GM23338 (cell line): Measurements from ENCODE around the gene TMEM98. TPM values are rescaled to one million over a fixed set of nuclear protein-coding genes. Genes with fewer than 3 reads are reported as not detected.
"Not testable (repeated sequence)": the region's sequence is repeated elsewhere in the genome, so short reads cannot be mapped to it uniquely, and the experiment has no call there.

Experiments used
- ATAC-seq: fragments of 200-7000 bp; cut with Tn5 transposase; 3 replicates; pipeline ENCODE4 v1.9.1; 2020
- DNase-seq: peaks from one replicate; pipeline ENCODE4 v3.0.0-alpha.2; 2015; ENCODE audit warnings: low spot score
- H2AFZ ChIP-seq: fragments of 200-600 bp; sonication (generic); 2 replicates; pipeline ENCODE4 v1.8.0; 2016; ENCODE audit warnings: antibody characterized with exemption, mild to moderate bottlenecking, moderate library complexity
- H3F3A ChIP-seq: fragments of 200-600 bp; sonication (generic); replicated peaks from 2 replicates; pipeline ENCODE4 v1.8.0; 2017; ENCODE audit warnings: antibody characterized with exemption, mixed run types, low read depth
- H3K27ac ChIP-seq: fragments of 200-600 bp; sonication (generic); 2 replicates; pipeline ENCODE4 v1.6.1; 2016; ENCODE audit warnings: low read depth
- H3K27me3 ChIP-seq: fragments of 200-600 bp; sonication (generic); 2 replicates; pipeline ENCODE4 v1.8.0; 2016; ENCODE audit warnings: mild to moderate bottlenecking, mixed run types, moderate library complexity; ENCODE audit not compliant: insufficient read depth
- H3K36me3 ChIP-seq: fragments of 200-600 bp; sonication (generic); 2 replicates; pipeline ENCODE4 v1.8.0; 2016; ENCODE audit warnings: mild to moderate bottlenecking; ENCODE audit not compliant: insufficient read depth
- H3K4me1 ChIP-seq: fragments of 200-600 bp; sonication (generic); 2 replicates; pipeline ENCODE4 v1.8.0; 2016; ENCODE audit warnings: mild to moderate bottlenecking, moderate library complexity; ENCODE audit not compliant: insufficient read depth
- H3K4me2 ChIP-seq: fragments of 200-600 bp; sonication (generic); 2 replicates; pipeline ENCODE4 v1.7.1; 2017; ENCODE audit warnings: mixed run types
- H3K4me3 ChIP-seq: fragments of 200-600 bp; sonication (generic); 2 replicates; pipeline ENCODE4 v1.6.1; 2016; ENCODE audit warnings: mixed run types
- H3K79me2 ChIP-seq: fragments of 200-600 bp; sonication (generic); replicated peaks from 2 replicates; pipeline ENCODE4 v1.8.0; 2017; ENCODE audit warnings: mild to moderate bottlenecking; ENCODE audit not compliant: insufficient read depth
- H3K9me2 ChIP-seq: fragments of 200-600 bp; sonication (generic); 2 replicates; pipeline ENCODE4 v1.8.0; 2017; ENCODE audit not compliant: insufficient read depth
- H4K20me1 ChIP-seq: fragments of 200-600 bp; sonication (generic); replicated peaks from 2 replicates; pipeline ENCODE4 v1.8.0; 2017; ENCODE audit warnings: mild to moderate bottlenecking; ENCODE audit not compliant: insufficient read depth
- H3K27ac Mint-ChIP-seq: 2 replicates; pipeline ENCODE4 v1.8.0; 2020; ENCODE audit warnings: inconsistent platforms, mild to moderate bottlenecking, moderate library complexity, mixed read lengths
- H3K27me3 Mint-ChIP-seq: 3 replicates; pipeline ENCODE4 v1.8.0; 2022; ENCODE audit warnings: low read depth, mild to moderate bottlenecking, moderate library complexity, mixed read lengths, inconsistent platforms; ENCODE audit not compliant: insufficient read depth, poor library complexity
- H3K36me3 Mint-ChIP-seq: 3 replicates; pipeline ENCODE4 v1.8.0; 2021; ENCODE audit warnings: low read depth, mild to moderate bottlenecking, inconsistent platforms, moderate library complexity, mixed read lengths
- H3K4me1 Mint-ChIP-seq: 3 replicates; pipeline ENCODE4 v1.8.0; 2020; ENCODE audit warnings: mild to moderate bottlenecking, inconsistent platforms, mixed read lengths
- H3K4me3 Mint-ChIP-seq: 3 replicates; pipeline ENCODE4 v1.8.0; 2021; ENCODE audit warnings: moderate library complexity, mild to moderate bottlenecking, inconsistent platforms, mixed read lengths
- H3K9me3 Mint-ChIP-seq: 3 replicates; pipeline ENCODE4 v1.8.0; 2020; ENCODE audit warnings: moderate library complexity, mild to moderate bottlenecking, inconsistent platforms, mixed read lengths
- EZH2 ChIP-seq: fragments of 200-600 bp; sonication (generic); IDR thresholded peaks from one replicate; pipeline ENCODE4 v1.8.0; 2017; ENCODE audit warnings: antibody characterized with exemption, mild to moderate bottlenecking, low read depth; ENCODE audit not compliant: unreplicated experiment
- JUNB ChIP-seq: IDR thresholded peaks from one replicate; pipeline ENCODE4 v1.6.1; 2016; ENCODE audit warnings: antibody characterized with exemption; ENCODE audit not compliant: unreplicated experiment
- STAT1 ChIP-seq: IDR thresholded peaks from one replicate; pipeline ENCODE4 v1.6.1; 2016; ENCODE audit warnings: antibody characterized with exemption; ENCODE audit not compliant: unreplicated experiment
- ZNF114 ChIP-seq: fragments of 250-450 bp; sonication (Bioruptor Pico); IDR thresholded peaks from 2 replicates; pipeline ENCODE4 v1.5.0; 2020; ENCODE audit warnings: mild to moderate bottlenecking, moderate library complexity
- polyA plus RNA-seq: library from polyadenylated mRNA; unstranded; fragments of >200 nt; fragmentation: Nextera tagmentation; extraction: Ambion mirVana; gene quantifications from 2 replicates; pipeline ENCODE4 v1.2.1, GENCODE V29; 2016
- total RNA-seq: library from RNA; depleted of rRNA; stranded (reverse); fragments of >200 nt; shearing (Covaris generic); gene quantifications from 2 replicates; pipeline ENCODE4 v1.2.3, GENCODE V29; 2014
- TF ChIP-seq, protein P1 (sequence below), 2 experiments: fragments of 200-600 bp in 1 of 2; sonication (generic) in 1 of 2; conservative IDR thresholded peaks; 2 replicates each; pipeline versions ENCODE4 v1.5.1 to v1.6.1; 2016 to 2017; ENCODE audit warnings: antibody characterized with exemption in 2 of 2, low read depth in 2 of 2, mild to moderate bottlenecking in 2 of 2, moderate library complexity in 1 of 2
- TF ChIP-seq, protein P2 (sequence below): fragments of 250-450 bp; sonication (Bioruptor Pico); IDR thresholded peaks from 2 replicates; pipeline ENCODE4 v1.5.0; 2020; ENCODE audit warnings: mild to moderate bottlenecking, moderate library complexity
- TF ChIP-seq, protein P3 (sequence below): IDR thresholded peaks from one replicate; pipeline ENCODE4 v1.6.1; 2018; ENCODE audit warnings: antibody characterized with exemption; ENCODE audit not compliant: unreplicated experiment
- TF ChIP-seq, protein P4 (sequence below): IDR thresholded peaks from 2 replicates; pipeline ENCODE4 v1.6.1; 2016; ENCODE audit warnings: antibody characterized with exemption

The TMEM98 gene
- total and polyA plus RNA-seq, 2 experiments from 2014 or later = 60.4 to 94.8 TPM

DNA sequence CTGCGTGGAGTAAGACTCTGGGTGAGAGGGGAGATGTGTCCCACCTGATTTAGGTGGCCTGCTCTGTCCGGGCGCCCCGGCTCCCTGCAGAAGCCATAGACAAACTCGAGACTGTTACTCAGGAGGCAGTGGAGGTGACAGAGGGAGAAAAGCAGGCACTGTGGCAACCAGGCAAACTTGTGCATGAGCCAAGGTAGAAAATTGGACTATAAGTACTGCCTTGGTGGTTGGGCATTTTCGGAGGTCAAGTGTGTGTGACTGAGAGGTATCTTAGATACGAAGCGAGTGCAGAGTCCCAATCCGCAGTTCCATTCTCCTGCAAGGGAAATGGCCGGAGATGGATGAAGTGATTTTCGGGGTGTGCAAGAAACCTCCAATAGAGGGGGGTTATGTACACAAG is 36.6 kb downstream of the TMEM98 start (continued):
- TF ChIP-seq, protein P1, sequence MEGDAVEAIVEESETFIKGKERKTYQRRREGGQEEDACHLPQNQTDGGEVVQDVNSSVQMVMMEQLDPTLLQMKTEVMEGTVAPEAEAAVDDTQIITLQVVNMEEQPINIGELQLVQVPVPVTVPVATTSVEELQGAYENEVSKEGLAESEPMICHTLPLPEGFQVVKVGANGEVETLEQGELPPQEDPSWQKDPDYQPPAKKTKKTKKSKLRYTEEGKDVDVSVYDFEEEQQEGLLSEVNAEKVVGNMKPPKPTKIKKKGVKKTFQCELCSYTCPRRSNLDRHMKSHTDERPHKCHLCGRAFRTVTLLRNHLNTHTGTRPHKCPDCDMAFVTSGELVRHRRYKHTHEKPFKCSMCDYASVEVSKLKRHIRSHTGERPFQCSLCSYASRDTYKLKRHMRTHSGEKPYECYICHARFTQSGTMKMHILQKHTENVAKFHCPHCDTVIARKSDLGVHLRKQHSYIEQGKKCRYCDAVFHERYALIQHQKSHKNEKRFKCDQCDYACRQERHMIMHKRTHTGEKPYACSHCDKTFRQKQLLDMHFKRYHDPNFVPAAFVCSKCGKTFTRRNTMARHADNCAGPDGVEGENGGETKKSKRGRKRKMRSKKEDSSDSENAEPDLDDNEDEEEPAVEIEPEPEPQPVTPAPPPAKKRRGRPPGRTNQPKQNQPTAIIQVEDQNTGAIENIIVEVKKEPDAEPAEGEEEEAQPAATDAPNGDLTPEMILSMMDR (conservative IDR thresholded peaks at IDR 0.05; ENCODE audit: low read depth in 2 of 2) = no peak

DNA sequence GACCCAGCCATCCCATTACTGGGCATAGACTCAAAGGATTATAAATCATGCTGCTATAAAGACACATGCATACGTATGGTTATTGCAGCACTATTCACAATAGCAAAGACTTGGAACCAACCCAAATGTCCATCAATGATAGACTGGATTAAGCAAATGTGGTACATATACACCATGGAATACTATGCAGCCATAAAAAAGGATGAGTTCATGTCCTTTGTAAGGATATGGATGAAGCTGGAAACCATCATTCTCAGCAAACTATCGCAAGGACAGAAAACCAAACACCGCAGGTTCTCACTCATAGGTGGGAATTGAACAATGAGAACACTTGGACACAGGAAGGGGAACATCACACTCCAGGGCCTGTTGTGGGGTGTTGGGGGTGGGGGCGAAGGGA is 41.3 kb downstream of the TMEM98 start:
- not testable (repeated sequence) for H3K27me3 Mint-ChIP-seq, H3K4me2 ChIP-seq, ATAC-seq, H3K9me3 Mint-ChIP-seq, H3K27ac Mint-ChIP-seq, H3K27me3 ChIP-seq, H3K36me3 ChIP-seq, H3K4me3 Mint-ChIP-seq, DNase-seq, H3K36me3 Mint-ChIP-seq, H3K27ac ChIP-seq, H2AFZ ChIP-seq, H3K9me2 ChIP-seq, H3K4me1 Mint-ChIP-seq, H3K4me3 ChIP-seq, H4K20me1 ChIP-seq, H3K79me2 ChIP-seq, H3K4me1 ChIP-seq, H3F3A ChIP-seq

DNA sequence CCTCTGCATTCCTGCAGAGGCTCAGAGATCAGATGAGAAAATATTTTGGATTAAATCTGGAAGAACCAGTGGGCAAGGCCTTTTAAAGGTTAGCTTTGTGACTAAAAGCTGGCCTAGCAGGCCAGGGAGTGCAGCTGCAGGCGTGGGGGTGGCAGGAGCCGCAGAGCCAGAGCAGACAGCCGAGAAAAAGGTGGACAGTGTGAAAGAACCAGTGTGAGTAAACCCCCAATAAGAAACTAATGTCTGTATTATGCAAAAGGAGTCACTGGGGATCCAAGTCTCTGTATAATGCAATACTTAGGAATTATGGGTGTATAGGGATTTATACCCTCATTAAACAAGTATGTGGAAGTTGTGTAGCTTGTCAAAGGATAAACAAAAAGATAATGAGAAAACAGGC is 42.3 kb downstream of the TMEM98 start:
- ATAC-seq (no peak), DNase-seq (no peak)
- H3K4me2 ChIP-seq = no peak overlapping the region
- H3K27ac ChIP-seq = no peak overlapping the region
- no peak overlapping the region for H3K4me3 ChIP-seq
- H3F3A ChIP-seq = no peaks in the 10 kb centered on the region
- no peaks in the 10 kb centered on the region for H3K4me1 ChIP-seq
- Mint-ChIP-seq H3K36me3 (0 out of 3 replicates have a peak, but pooled peaks cover 4% of the 10 kb centered on the region), H3K4me1 (no peaks in the 10 kb centered on the region), H3K27ac (no peak overlapping the region), H3K27me3 (no peaks in the 10 kb centered on the region), H3K9me3 (peaks cover 9% of the 10 kb centered on the region), H3K4me3 (no peak overlapping the region)
- H2AFZ ChIP-seq = no peak overlapping the region
- H3K9me2 ChIP-seq = 0 out of 2 replicates have a peak, but pooled peaks cover 2% of the 10 kb centered on the region
- H3K27me3 ChIP-seq = no peaks in the 10 kb centered on the region
- no peaks in the 10 kb centered on the region for H4K20me1 ChIP-seq
- no peaks in the 10 kb centered on the region for H3K79me2 ChIP-seq
- no peaks in the 10 kb centered on the region for H3K36me3 ChIP-seq
- TF ChIP-seq ZNF114 (CRISPR knock-in tag) (no peak), EZH2 (no peak), JUNB (no peak), STAT1 (no peak)
- TF ChIP-seq, protein P2, sequence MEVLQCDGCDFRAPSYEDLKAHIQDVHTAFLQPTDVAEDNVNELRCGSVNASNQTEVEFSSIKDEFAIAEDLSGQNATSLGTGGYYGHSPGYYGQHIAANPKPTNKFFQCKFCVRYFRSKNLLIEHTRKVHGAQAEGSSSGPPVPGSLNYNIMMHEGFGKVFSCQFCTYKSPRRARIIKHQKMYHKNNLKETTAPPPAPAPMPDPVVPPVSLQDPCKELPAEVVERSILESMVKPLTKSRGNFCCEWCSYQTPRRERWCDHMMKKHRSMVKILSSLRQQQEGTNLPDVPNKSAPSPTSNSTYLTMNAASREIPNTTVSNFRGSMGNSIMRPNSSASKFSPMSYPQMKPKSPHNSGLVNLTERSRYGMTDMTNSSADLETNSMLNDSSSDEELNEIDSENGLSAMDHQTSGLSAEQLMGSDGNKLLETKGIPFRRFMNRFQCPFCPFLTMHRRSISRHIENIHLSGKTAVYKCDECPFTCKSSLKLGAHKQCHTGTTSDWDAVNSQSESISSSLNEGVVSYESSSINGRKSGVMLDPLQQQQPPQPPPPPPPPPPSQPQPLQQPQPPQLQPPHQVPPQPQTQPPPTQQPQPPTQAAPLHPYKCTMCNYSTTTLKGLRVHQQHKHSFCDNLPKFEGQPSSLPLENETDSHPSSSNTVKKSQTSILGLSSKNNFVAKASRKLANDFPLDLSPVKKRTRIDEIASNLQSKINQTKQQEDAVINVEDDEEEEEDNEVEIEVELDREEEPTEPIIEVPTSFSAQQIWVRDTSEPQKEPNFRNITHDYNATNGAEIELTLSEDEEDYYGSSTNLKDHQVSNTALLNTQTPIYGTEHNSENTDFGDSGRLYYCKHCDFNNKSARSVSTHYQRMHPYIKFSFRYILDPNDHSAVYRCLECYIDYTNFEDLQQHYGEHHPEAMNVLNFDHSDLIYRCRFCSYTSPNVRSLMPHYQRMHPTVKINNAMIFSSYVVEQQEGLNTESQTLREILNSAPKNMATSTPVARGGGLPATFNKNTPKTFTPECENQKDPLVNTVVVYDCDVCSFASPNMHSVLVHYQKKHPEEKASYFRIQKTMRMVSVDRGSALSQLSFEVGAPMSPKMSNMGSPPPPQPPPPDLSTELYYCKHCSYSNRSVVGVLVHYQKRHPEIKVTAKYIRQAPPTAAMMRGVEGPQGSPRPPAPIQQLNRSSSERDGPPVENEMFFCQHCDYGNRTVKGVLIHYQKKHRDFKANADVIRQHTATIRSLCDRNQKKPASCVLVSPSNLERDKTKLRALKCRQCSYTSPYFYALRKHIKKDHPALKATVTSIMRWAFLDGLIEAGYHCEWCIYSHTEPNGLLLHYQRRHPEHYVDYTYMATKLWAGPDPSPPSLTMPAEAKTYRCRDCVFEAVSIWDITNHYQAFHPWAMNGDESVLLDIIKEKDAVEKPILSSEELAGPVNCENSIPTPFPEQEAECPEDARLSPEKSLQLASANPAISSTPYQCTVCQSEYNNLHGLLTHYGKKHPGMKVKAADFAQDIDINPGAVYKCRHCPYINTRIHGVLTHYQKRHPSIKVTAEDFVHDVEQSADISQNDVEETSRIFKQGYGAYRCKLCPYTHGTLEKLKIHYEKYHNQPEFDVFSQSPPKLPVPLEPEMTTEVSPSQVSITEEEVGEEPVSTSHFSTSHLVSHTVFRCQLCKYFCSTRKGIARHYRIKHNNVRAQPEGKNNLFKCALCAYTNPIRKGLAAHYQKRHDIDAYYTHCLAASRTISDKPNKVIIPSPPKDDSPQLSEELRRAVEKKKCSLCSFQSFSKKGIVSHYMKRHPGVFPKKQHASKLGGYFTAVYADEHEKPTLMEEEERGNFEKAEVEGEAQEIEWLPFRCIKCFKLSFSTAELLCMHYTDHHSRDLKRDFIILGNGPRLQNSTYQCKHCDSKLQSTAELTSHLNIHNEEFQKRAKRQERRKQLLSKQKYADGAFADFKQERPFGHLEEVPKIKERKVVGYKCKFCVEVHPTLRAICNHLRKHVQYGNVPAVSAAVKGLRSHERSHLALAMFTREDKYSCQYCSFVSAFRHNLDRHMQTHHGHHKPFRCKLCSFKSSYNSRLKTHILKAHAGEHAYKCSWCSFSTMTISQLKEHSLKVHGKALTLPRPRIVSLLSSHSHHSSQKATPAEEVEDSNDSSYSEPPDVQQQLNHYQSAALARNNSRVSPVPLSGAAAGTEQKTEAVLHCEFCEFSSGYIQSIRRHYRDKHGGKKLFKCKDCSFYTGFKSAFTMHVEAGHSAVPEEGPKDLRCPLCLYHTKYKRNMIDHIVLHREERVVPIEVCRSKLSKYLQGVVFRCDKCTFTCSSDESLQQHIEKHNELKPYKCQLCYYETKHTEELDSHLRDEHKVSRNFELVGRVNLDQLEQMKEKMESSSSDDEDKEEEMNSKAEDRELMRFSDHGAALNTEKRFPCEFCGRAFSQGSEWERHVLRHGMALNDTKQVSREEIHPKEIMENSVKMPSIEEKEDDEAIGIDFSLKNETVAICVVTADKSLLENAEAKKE = no peak
- TF ChIP-seq, protein P3, sequence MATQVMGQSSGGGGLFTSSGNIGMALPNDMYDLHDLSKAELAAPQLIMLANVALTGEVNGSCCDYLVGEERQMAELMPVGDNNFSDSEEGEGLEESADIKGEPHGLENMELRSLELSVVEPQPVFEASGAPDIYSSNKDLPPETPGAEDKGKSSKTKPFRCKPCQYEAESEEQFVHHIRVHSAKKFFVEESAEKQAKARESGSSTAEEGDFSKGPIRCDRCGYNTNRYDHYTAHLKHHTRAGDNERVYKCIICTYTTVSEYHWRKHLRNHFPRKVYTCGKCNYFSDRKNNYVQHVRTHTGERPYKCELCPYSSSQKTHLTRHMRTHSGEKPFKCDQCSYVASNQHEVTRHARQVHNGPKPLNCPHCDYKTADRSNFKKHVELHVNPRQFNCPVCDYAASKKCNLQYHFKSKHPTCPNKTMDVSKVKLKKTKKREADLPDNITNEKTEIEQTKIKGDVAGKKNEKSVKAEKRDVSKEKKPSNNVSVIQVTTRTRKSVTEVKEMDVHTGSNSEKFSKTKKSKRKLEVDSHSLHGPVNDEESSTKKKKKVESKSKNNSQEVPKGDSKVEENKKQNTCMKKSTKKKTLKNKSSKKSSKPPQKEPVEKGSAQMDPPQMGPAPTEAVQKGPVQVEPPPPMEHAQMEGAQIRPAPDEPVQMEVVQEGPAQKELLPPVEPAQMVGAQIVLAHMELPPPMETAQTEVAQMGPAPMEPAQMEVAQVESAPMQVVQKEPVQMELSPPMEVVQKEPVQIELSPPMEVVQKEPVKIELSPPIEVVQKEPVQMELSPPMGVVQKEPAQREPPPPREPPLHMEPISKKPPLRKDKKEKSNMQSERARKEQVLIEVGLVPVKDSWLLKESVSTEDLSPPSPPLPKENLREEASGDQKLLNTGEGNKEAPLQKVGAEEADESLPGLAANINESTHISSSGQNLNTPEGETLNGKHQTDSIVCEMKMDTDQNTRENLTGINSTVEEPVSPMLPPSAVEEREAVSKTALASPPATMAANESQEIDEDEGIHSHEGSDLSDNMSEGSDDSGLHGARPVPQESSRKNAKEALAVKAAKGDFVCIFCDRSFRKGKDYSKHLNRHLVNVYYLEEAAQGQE = no peak
- TF ChIP-seq, protein P4, sequence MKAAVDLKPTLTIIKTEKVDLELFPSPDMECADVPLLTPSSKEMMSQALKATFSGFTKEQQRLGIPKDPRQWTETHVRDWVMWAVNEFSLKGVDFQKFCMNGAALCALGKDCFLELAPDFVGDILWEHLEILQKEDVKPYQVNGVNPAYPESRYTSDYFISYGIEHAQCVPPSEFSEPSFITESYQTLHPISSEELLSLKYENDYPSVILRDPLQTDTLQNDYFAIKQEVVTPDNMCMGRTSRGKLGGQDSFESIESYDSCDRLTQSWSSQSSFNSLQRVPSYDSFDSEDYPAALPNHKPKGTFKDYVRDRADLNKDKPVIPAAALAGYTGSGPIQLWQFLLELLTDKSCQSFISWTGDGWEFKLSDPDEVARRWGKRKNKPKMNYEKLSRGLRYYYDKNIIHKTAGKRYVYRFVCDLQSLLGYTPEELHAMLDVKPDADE = no peak
